Tibial nerve (tissue), 4 donors: ENCODE measurements around the gene CSNK2A1. TPM values are rescaled to one million over a fixed set of nuclear protein-coding genes. Genes with fewer than 3 reads are reported as not detected.

Source experiments
- DNase-seq, 2 donors: peaks; one replicate each; pipeline ENCODE4 v3.0.0-alpha.2; 2019; ENCODE audit warnings: low spot score in 2 of 2
- H3K27ac ChIP-seq, 4 donors: fragments of 200-600 bp; sonication (generic) in 3 of 4; one replicate each; pipeline ENCODE4 v1.5.1; 2017 to 2019; ENCODE audit warnings: mild to moderate bottlenecking in 1 of 4
- H3K27me3 ChIP-seq, 2 donors: fragments of 200-600 bp; sonication (generic) in 1 of 2; one replicate each; pipeline versions ENCODE4 v1.5.1 to v1.6.0; 2017 to 2019
- H3K36me3 ChIP-seq, 3 donors: fragments of 200-600 bp; sonication (generic); one replicate each; pipeline ENCODE4 v1.5.1; 2018 to 2019
- H3K4me1 ChIP-seq, 4 donors: fragments of 200-600 bp; sonication (generic) in 3 of 4; one replicate each; pipeline ENCODE4 v1.5.1; 2017 to 2019
- H3K4me3 ChIP-seq, 4 donors: fragments of 200-600 bp; sonication (generic) in 3 of 4; one replicate each; pipeline ENCODE4 v1.5.1; 2017 to 2019; ENCODE audit warnings: mild to moderate bottlenecking in 1 of 4, moderate library complexity in 1 of 4
- H3K9me3 ChIP-seq, 4 donors: fragments of 200-600 bp; sonication (generic) in 3 of 4; one replicate each; pipeline ENCODE4 v1.5.1; 2017 to 2019
- EP300 ChIP-seq, 2 donors: sonication (generic); formaldehyde crosslinking; IDR thresholded peaks; one replicate each; pipeline ENCODE4 v1.6.1; 2017; ENCODE audit warnings: antibody characterized with exemption in 2 of 2, mild to moderate bottlenecking in 1 of 2
- POLR2A ChIP-seq, 2 donors: fragments of 450-650 bp; IDR thresholded peaks; one replicate each; pipeline ENCODE4 v1.6.1; 2017; ENCODE audit warnings: antibody characterized with exemption in 2 of 2, mild to moderate bottlenecking in 2 of 2, moderate library complexity in 2 of 2
- WGBS, 2 donors: methylation state at CpG; one replicate each; pipeline ENCODE4 v1.1.5; 2018; 5-methylcytosine and 5-hydroxymethylcytosine counted together
- small RNA-seq: library from RNA; depleted of rRNA; stranded (forward); fragments of <200 nt; gene quantifications from one replicate; pipeline ENCODE3, GENCODE V24; 2016
- total RNA-seq, 4 donors: library from RNA; depleted of rRNA; stranded (reverse); fragments of >200 nt; gene quantifications; one replicate each; pipeline ENCODE4 v1.1.0, GENCODE V29; 2016
- TF ChIP-seq, protein P1 (sequence below), 5 experiments: fragments of 200-600 bp in 3 of 5; fragments of 450-650 bp in 2 of 5; sonication (generic) in 3 of 5; IDR thresholded peaks; one replicate each; pipeline ENCODE4 v1.5.1; 2016 to 2019; ENCODE audit warnings: antibody characterized with exemption in 5 of 5, mild to moderate bottlenecking in 3 of 5, moderate library complexity in 2 of 5

Gene CSNK2A1
- total RNA-seq, 4 donors from 2014 or later, result 60.7 to 73.0 (median 64.1) TPM

DNA sequence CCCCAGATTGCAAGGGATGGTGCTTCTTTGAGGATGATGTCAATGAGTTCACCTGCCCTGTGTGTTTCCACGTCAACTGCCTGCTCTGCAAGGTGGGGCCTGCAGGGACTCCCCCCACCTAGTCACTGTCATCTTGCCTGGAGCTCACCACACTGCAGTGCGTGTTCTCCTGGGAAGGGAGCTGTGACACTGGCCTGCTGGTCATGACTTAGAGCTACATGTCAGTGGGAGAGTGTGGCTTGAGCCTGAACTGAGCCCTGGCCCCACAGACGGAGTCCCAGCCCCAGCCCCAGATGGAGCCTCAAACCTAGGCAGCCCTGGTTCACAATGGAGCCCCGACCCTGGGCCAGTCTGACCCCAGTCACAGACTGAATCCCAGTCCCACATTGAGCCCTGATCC, 116.2 kb downstream of the CSNK2A1 start:
- no peaks in the 10 kb centered on the region for H3K4me1 ChIP-seq
- no peaks in the 10 kb centered on the region for H3K9me3 ChIP-seq
- no peak for DNase-seq
- no peaks in the 10 kb centered on the region for H3K27me3 ChIP-seq
- 84 to 88% methylated on average over 4 of the region's 4 CpGs for WGBS, 2 donors
- H3K4me3 ChIP-seq, result no peak overlapping the region
- peaks cover 0 to 96% (median 14%) of the 10 kb centered on the region in 3 donors for H3K36me3 ChIP-seq
- no peak overlapping the region for H3K27ac ChIP-seq
- TF ChIP-seq, protein P1, sequence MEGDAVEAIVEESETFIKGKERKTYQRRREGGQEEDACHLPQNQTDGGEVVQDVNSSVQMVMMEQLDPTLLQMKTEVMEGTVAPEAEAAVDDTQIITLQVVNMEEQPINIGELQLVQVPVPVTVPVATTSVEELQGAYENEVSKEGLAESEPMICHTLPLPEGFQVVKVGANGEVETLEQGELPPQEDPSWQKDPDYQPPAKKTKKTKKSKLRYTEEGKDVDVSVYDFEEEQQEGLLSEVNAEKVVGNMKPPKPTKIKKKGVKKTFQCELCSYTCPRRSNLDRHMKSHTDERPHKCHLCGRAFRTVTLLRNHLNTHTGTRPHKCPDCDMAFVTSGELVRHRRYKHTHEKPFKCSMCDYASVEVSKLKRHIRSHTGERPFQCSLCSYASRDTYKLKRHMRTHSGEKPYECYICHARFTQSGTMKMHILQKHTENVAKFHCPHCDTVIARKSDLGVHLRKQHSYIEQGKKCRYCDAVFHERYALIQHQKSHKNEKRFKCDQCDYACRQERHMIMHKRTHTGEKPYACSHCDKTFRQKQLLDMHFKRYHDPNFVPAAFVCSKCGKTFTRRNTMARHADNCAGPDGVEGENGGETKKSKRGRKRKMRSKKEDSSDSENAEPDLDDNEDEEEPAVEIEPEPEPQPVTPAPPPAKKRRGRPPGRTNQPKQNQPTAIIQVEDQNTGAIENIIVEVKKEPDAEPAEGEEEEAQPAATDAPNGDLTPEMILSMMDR (IDR thresholded peaks at IDR 0.05), result no peak
- TF ChIP-seq EP300 (IDR thresholded peaks at IDR 0.05) (no peak), POLR2A (IDR thresholded peaks at IDR 0.05) (no peak)

DNA sequence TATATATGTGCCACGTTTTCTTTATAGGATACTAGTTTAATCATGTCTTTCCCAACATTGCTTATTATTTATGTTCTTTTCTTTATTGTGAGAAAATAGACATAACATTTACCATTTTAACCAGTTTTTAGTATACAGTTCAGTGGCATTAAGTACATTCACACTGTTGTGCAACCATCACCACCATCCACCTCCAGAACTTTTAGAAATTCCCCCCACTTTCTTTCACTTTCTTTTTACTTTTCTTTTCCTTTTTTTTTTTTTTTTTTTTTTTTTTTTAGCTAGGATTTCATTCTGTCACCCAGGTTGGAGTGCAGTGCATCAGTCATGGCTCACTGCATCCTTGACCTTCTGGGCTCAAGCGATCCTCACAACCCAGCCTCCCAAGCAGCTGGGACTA, 117.0 kb downstream of the CSNK2A1 start:
- no peaks in the 10 kb centered on the region for H3K9me3 ChIP-seq
- no peak overlapping the region for H3K27ac ChIP-seq
- H3K4me3 ChIP-seq, result no peak overlapping the region
- 90 to 94% methylated on average over 2 of the region's 2 CpGs for WGBS, 2 donors
- no peaks in the 10 kb centered on the region for H3K4me1 ChIP-seq
- H3K27me3 ChIP-seq, result no peaks in the 10 kb centered on the region
- H3K36me3 ChIP-seq, result peaks cover 0 to 96% (median 8%) of the 10 kb centered on the region in 3 donors
- DNase-seq, result no peak
- TF ChIP-seq, protein P1 (IDR thresholded peaks at IDR 0.05), result no peak
- TF ChIP-seq EP300 (IDR thresholded peaks at IDR 0.05) (no peak), POLR2A (IDR thresholded peaks at IDR 0.05) (no peak)

Small RNA genes lying within 50 kb of the gene (small RNA-seq; reads per million reads assigned to genes)
- not detected for gene RF00019

Other genes starting within 250 kb of the CSNK2A1 start
- 10 to 100 TPM; 12.0 to 24.9 (median 20.6) TPM for gene ZCCHC3, start 246.2 kb downstream of the CSNK2A1 start, total RNA-seq
- 1 to 10 TPM; 4.6 to 9.8 (median 8.6) TPM for gene SOX12, start 218.2 kb downstream of the CSNK2A1 start, total RNA-seq
- 10 to 100 TPM; 20.6 to 34.1 (median 26.2) TPM for gene NRSN2, start 196.7 kb downstream of the CSNK2A1 start, total RNA-seq
- gene TRIB3, start 163.0 kb downstream of the CSNK2A1 start, total RNA-seq, result 10 to 100 TPM in 1 of 4 donors, 1 to 10 TPM in 3; 4.5 to 10.5 (median 5.9) TPM
- 100 to 1,000 TPM in 3 of 4 donors, 10 to 100 TPM in 1; 93.5 to 149 (median 118) TPM for gene RBCK1, start 135.5 kb downstream of the CSNK2A1 start, total RNA-seq
- gene TBC1D20, start 81.3 kb downstream of the CSNK2A1 start, total RNA-seq, result 10 to 100 TPM; 38.5 to 52.0 (median 44.3) TPM
- gene TCF15, start 66.5 kb upstream of the CSNK2A1 start, total RNA-seq, result 1 to 10 TPM in 2 of 4 donors, under 1 TPM in 1, not detected in 1; 0.30 to 4.5 (median 1.1) TPM
- gene SRXN1, start 109.4 kb upstream of the CSNK2A1 start, total RNA-seq, result 10 to 100 TPM; 15.1 to 31.8 (median 19.5) TPM
- not detected for gene SCRT2, start 132.0 kb upstream of the CSNK2A1 start, total RNA-seq
- 10 to 100 TPM in 1 of 4 donors, 1 to 10 TPM in 2, under 1 TPM in 1; 0.42 to 13.2 (median 2.4) TPM for gene SLC52A3, start 224.7 kb upstream of the CSNK2A1 start, total RNA-seq